GM19099 (cell line): Measurements from ENCODE around the gene RNF13.

Source experiments
- POLR2A ChIP-seq: IDR thresholded peaks from 3 replicates; pipeline ENCODE4 v1.6.1; 2011; ENCODE audit warnings: low read depth; ENCODE audit not compliant: insufficient read length; ENCODE audit errors: extremely low read depth

RNF13 gene

GRCh38 chr3:149954812-149955211 lies 141.8 kb downstream of the RNF13 start:
- no peak for TF ChIP-seq POLR2A

GRCh38 chr3:149955449-149955848 lies 142.4 kb downstream of the RNF13 start:
- no peak for TF ChIP-seq POLR2A

DNA sequence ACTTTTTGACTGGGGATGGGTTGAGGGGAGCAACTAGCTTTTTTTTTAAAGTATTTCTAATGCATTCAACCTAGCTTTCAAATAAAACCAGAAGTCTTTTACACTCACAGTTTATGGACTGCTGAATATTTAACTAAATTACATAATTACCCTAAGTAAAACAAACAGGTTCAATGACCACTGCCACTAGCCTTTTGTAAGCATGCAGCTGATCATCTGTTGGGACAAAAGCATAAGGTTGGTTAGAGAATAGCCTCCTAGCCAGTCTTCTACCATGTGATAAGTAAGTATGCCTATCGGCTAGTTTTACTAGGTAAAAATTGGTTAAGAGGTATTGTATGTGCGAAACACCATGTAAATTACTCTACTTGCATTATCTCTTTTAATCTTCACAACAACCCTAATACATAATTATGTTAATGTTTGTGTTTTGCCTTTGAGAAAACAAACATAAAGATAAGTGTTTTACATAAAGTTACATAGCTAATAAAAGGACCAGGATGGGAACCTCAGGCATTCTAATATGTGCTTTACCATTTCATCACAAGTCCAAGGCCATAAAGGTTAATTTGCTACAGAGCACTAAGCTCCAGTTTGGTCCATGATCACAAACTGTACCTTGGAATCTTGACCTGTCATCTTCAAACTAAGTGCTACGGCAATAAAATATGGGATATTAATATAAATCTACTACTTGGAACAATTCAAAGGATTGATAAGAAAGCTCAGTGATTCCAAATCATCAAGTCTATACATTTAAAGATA lies 144.5 kb downstream of the RNF13 start:
- no peak for TF ChIP-seq POLR2A

- no peak for TF ChIP-seq POLR2A
These were observed 145.3 kb downstream of the RNF13 start for GRCh38 chr3:149958171-149958796.

- TF ChIP-seq POLR2A: no peak
These were observed 146.4 kb downstream of the RNF13 start for GRCh38 chr3:149959443-149959842.

- TF ChIP-seq POLR2A: no peak
These were observed 150.5 kb downstream of the RNF13 start for GRCh38 chr3:149963485-149963884.

GRCh38 chr3:149964291-149964690 lies 151.3 kb downstream of the RNF13 start:
- TF ChIP-seq POLR2A: no peak

GRCh38 chr3:149965278-149965677 lies 152.3 kb downstream of the RNF13 start:
- no peak for TF ChIP-seq POLR2A

DNA sequence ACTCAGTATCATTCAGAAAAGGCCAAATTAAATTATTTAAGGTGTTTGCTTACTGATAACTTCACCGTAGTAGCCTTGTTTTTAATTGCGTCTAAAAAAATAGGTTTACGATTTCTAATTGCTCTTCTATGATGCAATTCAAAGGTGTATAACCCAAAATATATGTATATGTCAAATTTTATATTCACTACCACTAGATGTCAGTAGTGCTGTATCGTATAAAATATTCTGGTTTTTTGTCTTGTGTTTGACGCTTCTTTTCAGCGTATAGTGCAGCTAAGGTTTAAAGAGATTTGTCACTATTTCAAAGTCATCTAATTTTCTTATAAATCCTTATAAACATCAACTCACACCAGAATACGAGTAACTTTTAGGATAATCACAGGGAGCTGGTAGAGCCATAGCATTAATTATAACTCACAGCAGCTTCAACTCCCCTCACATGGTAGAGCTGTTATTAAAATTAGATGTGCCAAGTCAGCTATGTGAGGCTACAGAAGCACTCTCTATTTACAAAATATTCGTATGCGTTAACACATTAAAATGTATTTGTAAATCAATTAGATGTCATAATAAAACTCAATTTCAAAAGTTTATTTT lies 154.2 kb downstream of the RNF13 start:
- TF ChIP-seq POLR2A: no peak

DNA sequence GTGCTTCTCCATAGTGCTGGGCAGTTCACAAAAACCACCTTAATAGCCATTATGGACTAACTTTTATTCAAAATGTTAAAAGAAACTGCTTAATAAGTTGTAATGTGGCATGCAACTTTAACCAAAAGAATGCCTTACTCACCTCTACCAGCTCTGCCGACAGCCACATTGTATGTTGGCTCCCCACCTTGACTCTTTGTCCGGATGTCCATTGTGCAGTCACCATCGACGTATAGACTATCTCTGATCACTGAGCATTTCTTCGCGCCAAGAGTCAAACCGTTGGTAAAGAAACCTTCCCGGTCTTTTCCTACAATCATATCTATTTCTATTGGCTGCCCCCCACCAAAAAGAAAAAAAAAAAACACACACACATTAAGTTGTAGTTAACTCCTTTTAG lies 155.2 kb downstream of the RNF13 start:
- TF ChIP-seq POLR2A: no peak

GRCh38 chr3:149969110-149969939 lies 156.3 kb downstream of the RNF13 start:
- TF ChIP-seq POLR2A: no peak

DNA sequence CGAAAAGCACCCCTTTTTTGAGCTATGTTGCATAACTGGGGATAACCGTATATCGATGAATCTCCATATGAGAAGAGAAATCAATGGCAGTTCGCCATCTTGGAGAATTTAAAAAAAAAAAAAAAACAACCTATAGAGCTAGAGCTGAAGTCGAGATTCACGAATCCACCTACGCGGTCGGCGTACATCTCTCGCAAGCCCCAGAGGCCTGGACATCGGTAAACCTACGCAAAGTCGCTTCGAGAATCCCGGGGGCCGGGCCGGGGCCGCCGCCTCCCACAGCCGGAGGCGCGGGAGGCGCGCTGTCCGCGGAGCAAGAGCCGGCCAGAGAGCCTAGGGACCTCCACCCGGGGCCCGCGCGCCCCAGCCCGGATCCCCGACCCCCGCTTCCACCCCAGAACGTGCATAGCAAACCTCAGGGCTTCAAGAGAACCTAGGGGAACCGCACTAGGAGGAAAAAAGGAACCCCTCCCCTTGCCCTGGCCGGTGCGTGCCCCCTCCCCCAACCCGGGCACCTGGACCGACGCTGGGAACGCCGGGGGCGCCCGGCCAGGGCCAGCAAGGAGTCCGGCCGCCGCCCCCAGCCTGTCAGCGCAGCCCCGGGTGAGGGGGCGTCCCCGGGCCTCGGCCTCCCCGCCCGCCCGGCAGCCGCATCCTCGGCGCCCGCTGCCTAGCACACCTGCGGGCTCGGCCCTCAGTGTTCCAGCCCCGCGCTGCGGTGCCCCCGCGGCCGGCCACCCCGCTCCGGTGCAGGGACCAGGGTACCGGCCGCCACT lies 157.1 kb downstream of the RNF13 start:
- TF ChIP-seq POLR2A: no peak

GRCh38 chr3:149970716-149971402 lies 157.8 kb downstream of the RNF13 start, which contains the start of gene PFN2:
PFN2 (minus strand) TSS chr3:149970895; CDS start chr3:149970856, 39 bp downstream.
- no peak for TF ChIP-seq POLR2A
